KOPT-K1 (cell line): ENCODE results near the gene FBXW11.

ENCODE experiments used
- H3K27ac ChIP-seq: fragments of 200-600 bp; sonication (generic); 2 replicates; pipeline ENCODE4 v1.5.1; 2016; ENCODE audit warnings: antibody characterized with exemption, mild to moderate bottlenecking, low read depth, low read length; ENCODE audit not compliant: poor library complexity, severe bottlenecking
- H3K36me3 ChIP-seq: fragments of 200-600 bp; sonication (generic); 2 replicates; pipeline ENCODE4 v1.5.1; 2017; ENCODE audit warnings: antibody characterized with exemption, mild to moderate bottlenecking, low read length, moderate library complexity; ENCODE audit not compliant: insufficient read depth
- H3K9me3 ChIP-seq: fragments of 200-600 bp; sonication (generic); 2 replicates; pipeline ENCODE4 v1.5.1; 2017; ENCODE audit warnings: antibody characterized with exemption, low read length, mild to moderate bottlenecking; ENCODE audit not compliant: insufficient read depth, poor library complexity, severe bottlenecking

Gene FBXW11

DNA sequence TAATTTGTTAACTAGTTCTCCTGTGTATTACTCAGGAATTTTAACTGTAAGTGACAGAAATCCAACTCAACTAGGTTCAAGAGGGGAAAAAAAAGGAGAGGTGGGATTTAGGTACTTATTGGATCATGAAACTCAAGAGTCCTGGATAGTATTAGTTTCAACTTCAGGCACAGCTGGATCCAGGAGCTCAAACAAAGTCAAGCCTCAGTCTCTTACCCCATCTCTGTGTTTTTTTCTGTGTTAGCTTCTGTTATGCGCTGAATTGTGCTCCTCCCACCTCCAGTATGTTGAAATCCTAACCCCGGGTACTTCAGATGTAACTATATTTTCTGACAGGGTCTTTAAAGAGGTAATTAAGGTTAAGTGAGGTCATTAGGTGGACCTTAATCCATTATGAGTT is 167.3 kb downstream of the FBXW11 start:
- Histone ChIP-seq H3K27ac (no peak overlapping the region), H3K36me3 (no peaks in the 10 kb centered on the region), H3K9me3 (no peaks in the 10 kb centered on the region)

DNA sequence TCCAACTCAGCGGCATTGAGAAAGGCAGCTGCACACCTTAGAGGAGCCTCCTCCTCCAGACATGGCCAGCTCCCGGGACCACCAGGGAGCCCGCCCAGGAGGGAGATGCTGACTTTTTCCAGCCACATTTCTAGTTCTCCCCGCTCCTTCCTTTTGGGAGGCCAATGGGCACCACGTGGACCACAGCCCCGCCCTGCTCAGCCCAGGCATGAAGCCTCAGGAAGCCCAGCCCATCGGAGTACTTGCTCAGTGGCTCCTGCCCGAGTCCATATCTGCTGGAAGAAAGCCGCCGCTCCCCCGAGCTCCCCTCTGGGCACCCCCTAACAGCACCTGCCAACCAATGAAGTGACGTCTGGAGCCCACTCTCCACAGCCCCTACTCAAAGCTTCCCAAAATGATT is 168.4 kb downstream of the FBXW11 start:
- Histone ChIP-seq H3K9me3 (no peaks in the 10 kb centered on the region), H3K36me3 (no peaks in the 10 kb centered on the region), H3K27ac (no peak overlapping the region)

DNA sequence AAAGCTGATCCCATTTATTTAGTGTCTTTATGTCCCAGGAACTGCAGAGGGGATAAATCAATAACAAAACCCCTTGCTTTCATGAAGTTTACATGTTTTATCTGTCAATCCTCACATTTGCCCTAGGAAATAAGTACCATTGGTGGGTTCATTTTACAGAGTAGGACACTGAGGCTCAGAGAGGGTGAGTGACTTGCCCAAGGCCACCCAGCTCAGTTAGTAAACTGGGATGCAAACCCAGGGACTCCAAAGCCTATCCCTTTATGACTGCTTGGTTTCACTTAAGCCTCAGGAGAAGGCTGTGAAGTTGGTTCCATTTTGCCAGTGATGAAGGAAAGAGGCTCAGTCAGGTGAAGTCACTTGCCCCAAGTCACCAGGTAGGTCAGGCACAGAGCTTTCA is 168.9 kb downstream of the FBXW11 start:
- Histone ChIP-seq H3K27ac (no peak overlapping the region), H3K9me3 (no peaks in the 10 kb centered on the region), H3K36me3 (no peaks in the 10 kb centered on the region)

DNA sequence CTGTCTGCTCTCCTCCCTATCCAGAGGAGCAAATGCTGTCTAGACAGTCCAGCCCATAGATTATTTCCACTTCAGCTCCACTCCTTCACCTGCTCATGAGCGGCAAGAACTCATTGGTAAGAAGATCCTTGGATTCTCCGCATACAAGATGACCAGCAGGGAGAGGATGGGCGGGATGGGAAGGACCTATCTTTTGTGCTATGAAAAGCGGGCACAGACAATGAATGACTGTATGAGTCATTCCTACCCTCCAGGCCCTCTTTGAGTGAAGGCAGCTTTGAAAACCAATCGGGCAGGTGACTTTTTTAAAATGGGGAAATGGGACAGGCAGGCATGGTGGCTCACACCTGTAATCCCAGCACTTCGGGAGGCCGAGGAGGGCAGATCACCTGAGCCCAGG is 171.4 kb downstream of the FBXW11 start:
- Histone ChIP-seq H3K9me3 (peaks cover 6% of the 10 kb centered on the region), H3K27ac (no peak overlapping the region), H3K36me3 (no peaks in the 10 kb centered on the region)

DNA sequence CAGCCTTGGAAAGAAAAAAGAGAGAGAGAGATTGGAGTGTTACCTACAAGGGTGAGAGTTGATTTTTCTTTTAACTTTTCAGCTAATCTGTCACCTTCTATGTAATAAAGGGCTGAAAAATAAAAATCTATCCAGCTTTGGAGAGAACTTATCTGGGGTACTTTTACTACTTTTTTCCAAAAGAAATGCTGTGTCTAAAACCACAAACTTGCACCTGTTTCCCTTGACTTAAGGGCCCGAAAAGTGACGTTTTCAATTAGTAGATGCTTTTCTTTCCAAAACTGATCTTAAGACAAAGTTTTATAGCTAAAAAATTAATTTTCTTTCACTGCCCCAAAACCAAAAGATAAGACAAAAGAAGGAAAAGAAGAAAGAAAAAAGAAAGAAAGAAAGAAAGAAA is 172.0 kb downstream of the FBXW11 start:
- Histone ChIP-seq H3K9me3 (peaks cover 6% of the 10 kb centered on the region), H3K27ac (no peak overlapping the region), H3K36me3 (no peaks in the 10 kb centered on the region)

DNA sequence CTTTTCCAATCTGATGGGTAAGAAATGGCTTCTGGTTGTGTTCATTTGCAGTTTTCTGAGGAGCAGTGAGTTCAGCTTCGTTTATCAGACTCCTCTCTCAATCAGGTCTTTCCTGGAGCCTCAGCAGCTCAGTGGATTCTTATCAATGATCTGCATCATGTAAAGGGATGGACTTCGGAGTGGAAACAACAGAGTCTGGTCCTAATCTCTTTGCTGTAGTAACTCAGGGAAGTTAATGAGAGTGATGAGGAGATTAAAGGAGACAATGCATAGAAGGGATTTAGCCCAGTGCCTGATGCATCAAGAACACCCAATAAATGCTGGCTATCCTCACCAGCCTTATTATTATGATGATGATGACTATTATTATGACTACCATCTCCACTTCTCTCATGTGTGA is 173.7 kb downstream of the FBXW11 start:
- Histone ChIP-seq H3K27ac (no peak overlapping the region), H3K36me3 (no peaks in the 10 kb centered on the region), H3K9me3 (peaks cover 6% of the 10 kb centered on the region)

DNA sequence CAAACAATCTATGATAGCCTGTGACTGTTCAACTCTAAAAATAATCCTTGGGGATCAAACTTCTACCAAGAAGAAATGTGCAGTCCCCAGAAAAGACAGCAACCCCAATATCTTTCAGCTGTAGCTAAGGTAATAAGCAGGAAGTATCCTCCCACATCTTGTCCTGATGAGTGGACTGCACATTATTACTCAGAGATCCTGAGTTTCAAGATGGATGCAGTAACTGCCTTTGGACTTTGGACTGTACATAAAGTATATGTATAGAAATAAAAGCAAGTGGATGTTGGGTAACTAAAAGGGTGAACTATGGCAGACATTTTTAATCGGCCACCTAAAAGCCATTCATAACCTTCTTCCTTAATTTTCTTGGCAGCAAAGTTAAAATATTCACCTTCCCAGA is 175.8 kb downstream of the FBXW11 start:
- no peaks in the 10 kb centered on the region for H3K36me3 ChIP-seq
- H3K27ac ChIP-seq: no peak overlapping the region
- peaks cover 6% of the 10 kb centered on the region for H3K9me3 ChIP-seq

DNA sequence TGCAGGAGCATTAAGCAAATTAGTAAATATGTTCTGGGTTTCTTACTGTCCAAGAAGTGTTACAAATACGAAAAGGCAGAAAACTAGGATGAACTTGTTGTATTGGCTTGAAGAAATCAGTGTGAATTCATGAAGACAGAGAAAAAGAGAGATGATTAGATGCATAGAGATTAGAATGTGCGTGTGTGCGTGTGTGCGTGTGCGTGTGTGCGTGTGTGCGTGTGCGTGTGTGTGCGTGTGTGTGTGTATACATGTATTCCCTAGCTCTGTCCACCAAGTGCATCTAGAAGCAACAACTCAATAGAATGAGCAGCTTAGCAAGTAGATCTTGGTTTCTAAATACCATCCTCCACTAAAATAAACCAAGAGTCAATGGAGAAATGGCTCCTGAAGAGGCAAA is 179.3 kb downstream of the FBXW11 start:
- Histone ChIP-seq H3K9me3 (peaks cover 6% of the 10 kb centered on the region), H3K36me3 (no peaks in the 10 kb centered on the region), H3K27ac (no peak overlapping the region)

DNA sequence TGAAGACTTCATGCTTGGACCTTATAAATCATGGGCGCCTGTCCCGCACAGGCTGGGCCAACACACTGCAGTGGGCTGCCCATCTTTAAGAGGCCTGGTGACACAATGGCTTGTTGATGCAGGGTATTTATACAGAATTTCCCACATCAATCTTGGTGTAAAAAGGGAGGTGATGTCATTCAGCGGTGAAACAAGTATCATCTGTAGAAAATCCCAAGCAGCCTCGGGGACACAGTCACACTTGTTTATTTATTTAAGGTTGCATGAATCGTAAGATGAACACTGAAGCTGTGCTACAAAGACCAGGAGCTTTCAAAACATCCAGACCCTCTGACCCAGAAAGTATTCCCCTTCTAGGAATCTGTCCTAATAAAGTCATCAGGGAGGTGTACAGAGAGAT is 180.3 kb downstream of the FBXW11 start:
- peaks cover under 1% of the 10 kb centered on the region for H3K9me3 ChIP-seq
- H3K36me3 ChIP-seq: no peaks in the 10 kb centered on the region
- no peak overlapping the region for H3K27ac ChIP-seq

DNA sequence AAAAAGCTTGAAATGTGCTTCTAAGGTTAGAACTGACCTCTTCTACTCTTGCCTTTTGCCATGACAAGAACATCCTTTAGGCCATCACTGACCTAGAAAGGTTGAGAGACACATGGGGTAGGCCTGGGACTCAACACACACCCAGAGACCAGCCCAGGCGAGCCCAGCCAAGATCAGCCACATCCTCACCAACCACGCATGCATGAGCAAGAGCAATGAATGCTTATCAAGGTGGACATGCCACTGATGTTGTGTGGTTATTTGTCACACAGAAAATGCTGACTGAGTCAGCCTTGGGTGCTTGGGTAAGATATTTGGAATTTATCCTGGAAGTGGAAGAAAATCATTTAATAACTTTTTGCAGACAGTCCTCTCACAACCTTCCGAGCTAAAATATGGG is 181.4 kb downstream of the FBXW11 start:
- Histone ChIP-seq H3K36me3 (no peaks in the 10 kb centered on the region), H3K27ac (no peak overlapping the region), H3K9me3 (no peaks in the 10 kb centered on the region)

DNA sequence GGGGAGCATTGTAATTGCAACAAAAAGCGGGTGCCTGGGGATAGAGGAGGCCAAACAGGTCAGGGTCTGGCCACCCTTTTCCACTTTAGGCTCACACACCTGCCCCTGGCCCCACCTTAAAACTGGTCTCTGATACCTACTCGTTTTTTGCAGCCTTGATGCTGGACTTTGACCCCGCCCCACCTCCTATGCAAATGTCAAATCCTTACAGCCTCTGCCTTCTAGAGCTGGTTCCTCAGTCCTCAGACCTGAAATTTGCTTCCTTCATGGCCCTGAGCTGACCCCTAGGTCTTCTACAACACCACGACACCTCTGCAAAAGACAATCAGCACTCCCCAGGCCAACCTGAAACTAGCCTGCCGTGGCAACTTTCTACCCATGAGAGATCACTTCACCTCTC is 183.2 kb downstream of the FBXW11 start:
- no peaks in the 10 kb centered on the region for H3K9me3 ChIP-seq
- H3K36me3 ChIP-seq: no peaks in the 10 kb centered on the region
- H3K27ac ChIP-seq: no peak overlapping the region

DNA sequence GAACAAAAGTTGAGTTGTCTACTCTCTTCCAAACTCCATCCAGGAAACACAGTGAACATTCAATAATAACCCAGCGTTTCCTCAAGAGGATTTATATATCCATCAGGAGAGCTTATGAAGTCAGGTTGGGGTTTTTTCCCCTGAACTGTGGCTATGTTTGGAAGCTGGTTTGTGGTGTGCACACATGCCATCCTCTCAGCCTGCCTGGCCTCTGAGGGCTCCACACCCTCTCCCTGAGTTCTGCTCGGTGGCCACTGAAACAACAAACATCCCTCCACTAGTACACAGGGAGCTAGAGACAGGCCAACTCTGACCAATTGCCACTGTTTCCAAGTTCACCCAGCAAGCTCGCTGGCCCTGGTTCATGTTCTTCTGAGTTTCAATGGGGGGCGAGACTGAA is 185.2 kb downstream of the FBXW11 start:
- Histone ChIP-seq H3K9me3 (no peaks in the 10 kb centered on the region), H3K27ac (no peak overlapping the region), H3K36me3 (no peaks in the 10 kb centered on the region)

DNA sequence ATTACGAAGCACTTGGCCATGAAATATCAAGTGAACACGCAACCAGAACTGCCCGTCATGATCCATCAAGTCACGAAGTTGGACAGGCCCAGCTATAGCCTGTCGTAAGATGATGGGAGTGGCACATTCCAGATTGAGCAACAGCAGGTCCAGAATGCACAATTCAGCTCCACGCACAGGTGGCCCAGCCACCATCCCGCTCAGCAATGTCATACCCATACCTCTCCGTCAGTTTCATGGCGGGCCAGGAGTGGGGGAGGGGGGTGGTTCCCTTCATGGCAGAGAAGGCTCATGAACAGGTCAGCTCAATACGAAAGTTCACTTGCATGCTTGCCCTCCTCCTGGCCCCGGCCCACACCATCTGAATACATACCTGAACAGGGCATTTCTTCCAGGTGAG is 185.9 kb downstream of the FBXW11 start:
- Histone ChIP-seq H3K9me3 (no peaks in the 10 kb centered on the region), H3K27ac (no peak overlapping the region), H3K36me3 (no peaks in the 10 kb centered on the region)

DNA sequence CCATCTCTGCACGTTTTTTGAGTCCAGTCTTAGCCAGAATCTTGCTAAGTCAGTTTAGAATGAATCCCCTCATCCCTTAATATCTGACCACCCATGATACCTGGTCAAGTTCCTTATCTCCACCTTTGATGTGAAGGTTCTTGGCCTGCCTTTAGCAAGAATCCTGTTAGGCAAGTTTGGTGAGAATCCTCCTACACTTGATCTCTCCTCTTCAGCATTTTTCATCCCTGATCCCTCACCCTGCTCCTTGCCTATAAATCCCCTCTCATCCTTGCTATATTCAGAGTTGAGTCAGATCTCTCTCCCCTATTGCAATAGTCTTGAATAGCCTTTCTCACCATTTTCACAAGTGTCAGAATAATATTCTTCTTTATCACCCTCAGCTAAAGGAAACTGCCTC is 189.8 kb downstream of the FBXW11 start:
- Histone ChIP-seq H3K36me3 (no peaks in the 10 kb centered on the region), H3K27ac (no peak overlapping the region), H3K9me3 (no peaks in the 10 kb centered on the region)

DNA sequence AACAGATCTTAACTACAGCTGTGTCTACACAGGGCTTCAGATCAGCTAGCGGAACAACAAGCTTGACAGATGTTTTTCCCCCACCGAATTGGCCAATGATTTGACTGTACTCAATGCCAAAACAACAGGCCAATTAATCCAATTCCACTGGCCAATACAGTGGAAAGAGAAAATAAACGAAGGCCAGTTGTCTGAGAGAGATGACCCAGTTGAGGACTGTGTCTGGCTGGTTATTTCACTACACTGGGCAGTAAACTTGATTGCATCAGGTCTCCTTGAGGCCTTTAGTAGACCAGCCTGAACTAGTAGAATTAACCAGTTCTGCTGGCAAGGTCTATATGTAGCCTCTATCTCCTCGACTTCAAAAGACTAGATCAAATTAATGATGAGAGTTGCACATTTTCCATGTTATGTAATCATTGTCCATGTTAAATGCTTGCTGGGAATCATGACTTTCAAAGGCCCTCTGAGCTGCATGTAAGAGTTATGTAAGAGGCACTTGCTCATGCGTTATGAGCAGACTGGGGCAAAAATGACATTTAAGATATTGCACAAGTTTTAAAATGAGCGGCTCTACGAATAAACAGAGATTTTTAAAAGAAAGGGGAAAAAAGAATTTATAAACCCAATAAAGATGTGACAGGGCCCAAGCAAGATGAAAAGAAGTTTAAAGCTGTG is 192.5 kb downstream of the FBXW11 start:
- H3K36me3 ChIP-seq: no peaks in the 10 kb centered on the region
- no peak overlapping the region for H3K27ac ChIP-seq
- no peaks in the 10 kb centered on the region for H3K9me3 ChIP-seq

DNA sequence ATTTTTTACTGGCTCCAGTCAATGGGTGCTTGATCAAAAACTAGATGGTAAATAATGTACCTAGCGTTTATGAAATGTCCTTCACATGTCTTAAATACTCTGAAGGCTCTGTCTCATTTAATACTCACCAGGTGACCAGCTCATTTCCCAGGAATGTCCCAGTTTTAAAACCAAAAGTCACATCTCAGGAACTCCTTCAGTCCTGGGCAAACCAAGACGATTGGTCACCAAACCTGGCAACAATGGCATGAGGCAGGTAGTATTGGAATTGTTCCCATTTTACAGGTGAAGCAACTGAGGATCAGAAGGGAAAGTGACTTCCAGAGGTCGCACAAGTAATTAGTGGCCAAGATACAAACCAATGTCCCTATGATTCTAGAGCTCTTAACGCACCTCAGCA is 193.2 kb downstream of the FBXW11 start:
- Histone ChIP-seq H3K9me3 (no peaks in the 10 kb centered on the region), H3K27ac (no peak overlapping the region), H3K36me3 (no peaks in the 10 kb centered on the region)
